Erythroblast (primary cell): ENCODE measurements around the gene CRYBG2.

Experiments used
- GATA1 ChIP-seq: IDR thresholded peaks from 2 replicates; pipeline ENCODE4 v1.6.1; 2011; ENCODE audit warnings: low read depth, mild to moderate bottlenecking, control low read depth, low read length, moderate library complexity
- POLR2A ChIP-seq: IDR thresholded peaks from 2 replicates; pipeline ENCODE4 v1.6.1; 2011; ENCODE audit warnings: mild to moderate bottlenecking, low read length

- no peak for TF ChIP-seq POLR2A
- no peak for TF ChIP-seq GATA1
These were observed 75.0 kb downstream of the CRYBG2 start for GRCh38 chr1:26278724-26279455.
